DMS153 (cell line): ENCODE measurements around the gene RFWD3.
"Not testable (repeated sequence)": the region's sequence is repeated elsewhere in the genome, so short reads cannot be mapped to it uniquely, and the experiment has no call there.

ENCODE experiments used
- DNase-seq: peaks from one replicate; lab custom pipeline; 2025; lab: John Stamatoyannopoulos, UW

RFWD3 gene, protein sequence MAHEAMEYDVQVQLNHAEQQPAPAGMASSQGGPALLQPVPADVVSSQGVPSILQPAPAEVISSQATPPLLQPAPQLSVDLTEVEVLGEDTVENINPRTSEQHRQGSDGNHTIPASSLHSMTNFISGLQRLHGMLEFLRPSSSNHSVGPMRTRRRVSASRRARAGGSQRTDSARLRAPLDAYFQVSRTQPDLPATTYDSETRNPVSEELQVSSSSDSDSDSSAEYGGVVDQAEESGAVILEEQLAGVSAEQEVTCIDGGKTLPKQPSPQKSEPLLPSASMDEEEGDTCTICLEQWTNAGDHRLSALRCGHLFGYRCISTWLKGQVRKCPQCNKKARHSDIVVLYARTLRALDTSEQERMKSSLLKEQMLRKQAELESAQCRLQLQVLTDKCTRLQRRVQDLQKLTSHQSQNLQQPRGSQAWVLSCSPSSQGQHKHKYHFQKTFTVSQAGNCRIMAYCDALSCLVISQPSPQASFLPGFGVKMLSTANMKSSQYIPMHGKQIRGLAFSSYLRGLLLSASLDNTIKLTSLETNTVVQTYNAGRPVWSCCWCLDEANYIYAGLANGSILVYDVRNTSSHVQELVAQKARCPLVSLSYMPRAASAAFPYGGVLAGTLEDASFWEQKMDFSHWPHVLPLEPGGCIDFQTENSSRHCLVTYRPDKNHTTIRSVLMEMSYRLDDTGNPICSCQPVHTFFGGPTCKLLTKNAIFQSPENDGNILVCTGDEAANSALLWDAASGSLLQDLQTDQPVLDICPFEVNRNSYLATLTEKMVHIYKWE

DNA sequence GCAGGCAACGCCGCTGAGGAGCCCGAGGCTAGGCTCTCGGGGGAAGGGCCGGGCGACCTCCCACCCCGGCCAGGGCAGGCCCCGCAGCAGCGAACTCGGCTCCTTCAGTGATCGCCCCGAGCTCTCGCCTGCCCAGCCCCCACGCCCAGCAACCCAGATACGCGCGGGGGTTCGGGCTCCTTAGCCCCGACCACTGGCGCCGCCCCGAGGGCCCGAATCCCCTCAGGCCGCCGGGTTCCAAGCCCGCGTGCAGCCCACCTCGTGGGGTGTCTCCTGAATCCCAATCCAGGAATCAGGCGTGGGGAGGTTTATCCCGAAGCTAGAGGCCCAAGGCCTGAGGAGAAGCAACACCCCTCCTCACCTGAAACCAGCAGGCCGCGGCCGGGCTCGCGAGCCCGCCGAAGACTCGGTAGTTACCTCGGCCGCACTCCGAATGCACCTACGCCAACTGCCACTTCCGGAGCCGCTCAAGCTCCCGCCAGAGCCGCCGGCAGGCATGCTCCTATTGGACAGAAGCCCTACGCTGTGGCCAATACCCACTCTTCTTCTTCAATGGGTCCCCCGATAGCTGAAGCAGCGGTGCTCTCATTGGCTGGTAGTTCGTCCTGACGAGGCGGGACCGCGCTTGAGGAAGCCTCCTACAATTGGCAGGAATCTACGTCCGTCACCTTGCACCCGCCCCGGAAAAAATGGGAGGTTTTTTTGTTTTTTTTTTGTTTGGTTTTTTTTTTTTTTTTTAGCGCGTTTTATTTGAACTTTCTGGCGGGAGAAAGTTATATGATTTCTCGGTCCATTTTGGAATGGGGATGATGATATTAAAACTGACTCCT is at the start of gene RFWD3:
TSS of gene RFWD3 (minus strand) at position 453 of the 830 bp plus-strand sequence. CDS start 5,428 bp downstream, outside the sequence.
- peak; percentile 99 for DNase-seq

- no peak for DNase-seq
Observed at GRCh38 chr16:74716355-74716754, 49.7 kb upstream of the RFWD3 start.

DNA sequence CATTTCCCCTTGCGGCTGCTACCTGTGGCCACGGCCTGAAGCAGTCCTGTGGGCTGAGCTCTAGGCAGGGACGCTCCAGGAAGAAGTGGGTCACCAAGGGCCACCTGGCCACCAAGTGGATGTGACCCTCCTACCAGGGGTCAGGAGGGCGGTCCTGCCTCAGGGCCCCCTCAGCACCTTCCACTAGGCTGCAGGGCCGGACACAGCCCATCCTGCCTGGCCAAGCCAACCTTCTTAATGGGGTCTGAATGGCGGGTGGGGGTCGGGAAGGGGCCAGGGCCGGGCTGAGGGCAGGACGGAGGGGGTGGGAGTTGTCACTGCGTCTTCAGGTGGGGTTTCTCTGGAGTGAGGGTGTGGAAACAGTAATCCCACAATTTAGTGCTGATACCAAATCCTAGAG is 47.2 kb upstream of the RFWD3 start:
- no peak for DNase-seq

- no peak for DNase-seq
Observed at GRCh38 chr16:74713325-74713724, 46.6 kb upstream of the RFWD3 start.

DNA sequence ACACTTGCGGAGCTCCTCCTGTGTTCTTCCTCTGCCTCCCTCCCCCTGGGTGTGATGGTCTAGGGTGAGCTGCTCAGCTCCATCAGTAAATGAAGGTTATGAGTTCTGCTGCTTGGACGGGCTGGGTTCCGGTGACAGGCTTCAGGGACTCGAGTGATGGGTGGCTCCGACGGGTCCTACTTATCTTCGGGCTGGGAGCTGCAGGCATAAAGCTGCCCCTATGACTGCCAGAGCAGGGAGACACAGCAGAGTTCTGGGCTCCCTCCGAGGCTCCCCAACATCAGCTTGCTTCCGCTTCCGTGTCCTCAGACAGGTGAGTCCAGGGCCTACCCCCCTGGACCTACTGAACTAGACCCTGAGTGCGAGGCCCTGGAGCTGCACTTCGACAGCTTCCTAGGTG is 45.3 kb upstream of the RFWD3 start:
- no peak for DNase-seq

- DNase-seq, result no peak
Observed at GRCh38 chr16:74710401-74710800, 43.7 kb upstream of the RFWD3 start.

DNA sequence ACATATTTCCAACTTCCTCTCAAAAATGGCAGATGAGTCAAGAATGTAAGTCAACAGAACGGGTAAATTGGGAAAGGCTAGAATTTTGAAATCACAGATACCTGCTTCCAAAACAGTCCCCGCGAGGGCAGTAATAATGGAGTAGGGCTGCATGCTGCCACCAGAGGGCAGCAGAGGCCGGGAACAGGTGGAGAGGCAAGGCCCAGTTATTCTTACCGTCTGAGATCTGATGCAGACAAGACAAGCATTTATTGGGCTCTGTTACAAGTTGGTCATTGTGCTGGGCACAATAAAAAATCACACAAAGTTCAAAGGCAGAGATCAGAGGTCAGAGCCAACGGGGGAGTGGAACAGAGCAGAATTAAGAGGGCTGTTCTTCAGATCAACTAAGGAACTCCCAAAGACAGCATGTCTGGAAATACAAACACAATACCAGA is 42.8 kb upstream of the RFWD3 start:
- DNase-seq, result peak; percentile 58

DNA sequence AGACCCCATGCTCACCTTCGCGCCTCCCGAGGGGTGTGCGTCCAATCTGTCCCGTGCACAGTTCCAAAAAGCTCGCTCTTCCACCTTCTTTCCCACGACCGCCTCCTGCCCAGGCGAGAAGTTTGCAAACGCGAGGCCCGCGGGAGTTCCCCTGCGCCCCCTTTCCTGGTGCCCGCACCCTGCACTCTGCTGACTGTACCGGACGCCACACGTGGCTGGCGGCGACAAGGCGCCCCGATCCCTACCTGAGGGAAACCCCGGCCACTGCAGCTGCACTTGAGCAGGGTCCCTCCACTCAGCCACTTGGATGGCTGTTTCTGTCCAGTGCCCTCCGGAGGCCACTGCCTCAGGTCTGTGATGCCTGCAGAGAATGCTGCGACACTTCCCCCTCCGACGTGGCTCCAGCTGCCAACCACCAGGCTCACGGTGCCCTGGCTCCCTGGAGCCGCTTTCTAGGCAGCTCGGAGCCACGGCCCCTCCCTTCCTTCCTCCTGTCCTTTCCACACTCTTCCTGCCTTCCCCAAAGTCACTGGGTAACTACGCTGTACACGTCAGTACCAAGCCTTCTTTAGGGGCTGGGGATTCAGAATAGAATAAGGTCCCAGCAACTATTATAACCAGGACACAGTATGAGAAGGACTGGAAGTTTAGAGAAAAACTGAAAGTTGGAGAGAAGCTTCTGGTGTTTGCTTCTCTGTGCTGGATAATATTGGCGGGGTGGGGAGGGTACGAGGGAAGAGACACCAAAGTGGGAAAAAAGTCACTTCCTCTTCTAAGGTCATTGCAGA is 34.0 kb upstream of the RFWD3 start, which contains the start of gene MLKL:
TSS of gene MLKL (minus strand) at position 425 of the 788 bp plus-strand sequence. CDS start 5,105 bp downstream, outside the sequence.
- peak; percentile 5 for DNase-seq

- no peak for DNase-seq
Observed at GRCh38 chr16:74700116-74700437, 33.4 kb upstream of the RFWD3 start.

- DNase-seq, result no peak
Observed at GRCh38 chr16:74699666-74700065, 33.0 kb upstream of the RFWD3 start.

- no peak for DNase-seq
Observed at GRCh38 chr16:74698222-74698621, 31.5 kb upstream of the RFWD3 start.

- peak; percentile 71 for DNase-seq
Observed at GRCh38 chr16:74695450-74696422, 29.1 kb upstream of the RFWD3 start.

DNA sequence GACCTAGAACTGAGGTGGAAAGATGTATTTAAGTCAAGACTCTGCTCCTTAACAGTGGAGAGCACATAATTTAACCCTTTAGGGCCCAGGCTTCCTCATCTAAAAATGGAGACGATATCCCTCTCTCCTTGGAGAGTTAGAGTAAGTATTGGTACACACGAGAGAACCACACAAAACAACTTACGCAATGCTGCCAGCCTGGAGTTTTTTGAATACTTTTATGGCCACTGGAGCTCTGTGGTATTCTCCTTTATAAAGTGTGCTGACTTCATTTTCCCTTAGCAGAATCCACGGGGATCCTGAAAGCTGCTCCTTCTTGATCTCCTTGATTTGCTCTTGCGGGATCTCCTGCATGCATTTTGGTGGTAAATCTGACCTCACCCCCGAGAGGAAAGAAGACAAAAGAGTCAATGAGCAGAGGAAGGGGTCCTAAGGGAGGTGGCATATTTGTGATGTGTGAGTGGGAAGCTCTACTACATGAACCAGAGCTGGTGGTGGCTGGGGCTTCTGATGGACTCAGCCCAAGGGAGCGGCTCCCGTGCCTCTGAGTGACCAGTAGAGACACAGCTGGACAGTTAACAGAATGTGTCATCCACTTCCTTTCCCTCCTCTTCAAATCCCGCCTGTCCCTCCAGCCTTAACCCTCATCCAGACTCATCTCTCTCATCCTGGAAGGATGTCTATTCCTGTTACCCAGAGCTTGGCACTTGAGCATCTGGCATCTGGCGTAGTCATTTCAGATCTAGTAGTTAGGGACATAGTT is 24.6 kb upstream of the RFWD3 start:
- DNase-seq, result no peak

DNA sequence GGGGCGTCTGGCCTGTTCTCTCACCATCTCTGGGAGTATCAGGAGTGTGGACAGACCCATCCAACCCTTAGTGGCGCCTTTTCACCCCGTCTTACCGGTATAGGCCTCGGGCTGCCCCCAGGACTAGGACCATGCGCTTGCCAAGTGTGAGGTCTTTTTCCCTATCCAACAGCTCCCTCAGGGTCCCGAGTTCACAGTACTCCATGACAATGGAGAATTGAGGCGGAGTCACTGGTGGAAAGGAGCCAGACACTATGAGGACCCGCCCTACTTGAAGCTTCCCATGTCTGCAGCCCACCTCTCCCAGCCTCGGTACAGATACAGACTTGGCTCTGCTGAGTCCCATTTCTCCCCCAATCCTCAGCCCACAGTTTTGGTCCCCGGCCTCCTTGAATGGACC is 15.9 kb upstream of the RFWD3 start:
- DNase-seq, result no peak

DNA sequence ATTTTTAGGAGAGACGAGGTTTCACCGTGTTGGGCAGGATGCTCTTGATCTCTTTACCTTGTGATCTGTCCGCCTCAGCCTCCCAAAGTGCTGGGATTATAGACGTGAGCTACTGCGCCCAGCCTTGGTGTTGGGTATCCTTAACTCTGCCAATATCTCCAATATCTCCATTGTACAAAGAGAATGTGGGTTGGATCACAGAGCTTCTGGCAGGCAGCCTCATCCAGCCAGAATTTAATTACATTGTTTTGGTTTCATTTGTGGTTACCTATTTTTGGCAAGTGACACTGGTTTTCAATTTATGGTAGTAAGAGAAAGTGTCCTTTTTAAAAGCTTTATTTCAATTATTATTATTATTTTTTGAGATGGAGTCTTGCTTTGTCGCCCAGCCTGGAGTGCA is 14.0 kb upstream of the RFWD3 start:
- DNase-seq, result no peak

- DNase-seq, result no peak
Observed at GRCh38 chr16:74679983-74680382, 13.3 kb upstream of the RFWD3 start.

DNA sequence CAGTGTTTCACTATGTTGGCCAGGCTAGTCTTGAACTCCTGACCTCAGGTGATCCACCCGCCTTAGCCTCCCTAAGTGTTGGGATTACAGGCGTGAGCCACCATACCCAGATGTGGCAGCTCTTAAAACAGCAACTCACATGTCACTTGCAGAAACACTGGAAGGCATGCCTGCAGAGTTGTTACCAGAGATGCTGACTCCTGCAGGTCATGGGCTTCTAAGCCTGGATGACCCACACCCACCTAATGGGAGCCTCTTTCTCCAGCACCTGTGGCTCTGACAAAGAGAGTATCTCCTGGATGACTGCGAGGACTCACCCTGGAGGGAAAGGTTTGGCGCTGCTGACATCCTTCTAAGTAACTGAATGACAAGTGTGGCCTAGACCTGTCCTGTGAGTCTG is 11.2 kb upstream of the RFWD3 start:
- no peak for DNase-seq

GRCh38 chr16:74673876-74674275 is 7.2 kb upstream of the RFWD3 start:
- DNase-seq, result no peak

- DNase-seq, result not testable (repeated sequence)
Observed at GRCh38 chr16:74668877-74669276, 2.2 kb upstream of the RFWD3 start.
